Endothelial cell of umbilical vein (primary cell): ENCODE results near the gene UBD. TPM values are rescaled to one million over a fixed set of nuclear protein-coding genes. Genes with fewer than 3 reads are reported as not detected.

Source experiments
- BruUV-seq: library from RNA; stranded (reverse); fragments of 400-500 nt; replicated peaks from 2 replicates; lab custom pipeline; 2021; lab: Mats Ljungman, UMichigan
- CTCF ChIA-PET: fragments of 300-600, 350-600 bp; sonication (Branson Sonifier 250); formaldehyde crosslinking; loops from one replicate; lab custom pipeline; 2021; ENCODE audit warnings: antibody characterized with exemption, inconsistent platforms; lab: Charles Lee
- POLR2A ChIA-PET: fragments of 300-600, 350-600 bp; sonication (Branson Sonifier 250); formaldehyde crosslinking; loops from one replicate; lab custom pipeline; 2021; ENCODE audit warnings: antibody characterized with exemption, inconsistent platforms; lab: Charles Lee
- DNase-seq: peaks from one replicate; pipeline ENCODE4 v3.0.0-alpha.2; 2011; ENCODE audit warnings: low read depth, low spot score
- FAIRE-seq: peaks from 2 replicates; lab custom pipeline; 2011; peaks lifted over from hg19 to GRCh38; lab: Jason Lieb, UNC
- H2AFZ ChIP-seq: 2 replicates; pipeline ENCODE4 v1.6.0; 2012; ENCODE audit warnings: low read depth, low read length, control low read depth, inconsistent platforms
- H3K27ac ChIP-seq: 2 replicates; pipeline ENCODE4 v1.5.1; 2011; ENCODE audit warnings: low read depth, mild to moderate bottlenecking, control low read depth, low read length, moderate library complexity; ENCODE audit not compliant: insufficient read depth
- H3K27me3 ChIP-seq, 2 experiments: 2 replicates each; pipeline versions ENCODE4 v1.6.0 to v1.6.1; 2011; ENCODE audit warnings: low read length in 2 of 2, mixed read lengths in 1 of 2; ENCODE audit not compliant: control insufficient read depth in 2 of 2, insufficient read depth in 2 of 2
- H3K36me3 ChIP-seq, 2 experiments: 2 replicates in 1 of 2; 3 replicates in 1 of 2; pipeline ENCODE4 v1.5.1; 2011; ENCODE audit warnings: low read length in 2 of 2, mild to moderate bottlenecking in 1 of 2, moderate library complexity in 1 of 2; ENCODE audit not compliant: control insufficient read depth in 2 of 2, insufficient read depth in 2 of 2; ENCODE audit errors: extremely low read depth in 1 of 2
- H3K4me1 ChIP-seq: 3 replicates; pipeline ENCODE4 v1.5.1; 2011; ENCODE audit warnings: mild to moderate bottlenecking, low read length; ENCODE audit not compliant: control insufficient read depth, insufficient read depth; ENCODE audit errors: extremely low read depth
- H3K4me2 ChIP-seq: 2 replicates; pipeline ENCODE4 v1.6.1; 2011; ENCODE audit warnings: low read length, control low read depth, mixed read lengths; ENCODE audit not compliant: insufficient read depth
- H3K4me3 ChIP-seq, 3 experiments: fragments of 200-600 bp in 1 of 3; sonication (generic), shearing (Covaris generic) in 1 of 3; replicated peaks in 1 of 3; 2 replicates each; pipeline ENCODE4 v1.5.1; 2011 to 2016; ENCODE audit warnings: control low read depth in 3 of 3, low read length in 3 of 3, mild to moderate bottlenecking in 2 of 3, inconsistent platforms in 1 of 3, low read depth in 1 of 3, moderate library complexity in 1 of 3; ENCODE audit not compliant: insufficient read depth in 1 of 3
- H3K79me2 ChIP-seq: 2 replicates; pipeline ENCODE4 v1.6.0; 2012; ENCODE audit warnings: low read length, inconsistent platforms; ENCODE audit not compliant: control insufficient read depth, insufficient read depth
- H3K9ac ChIP-seq: replicated peaks from 2 replicates; pipeline ENCODE3; 2011; ENCODE audit warnings: low read length, control low read depth; ENCODE audit not compliant: insufficient read depth; ENCODE audit errors: extremely low read depth
- H3K9me1 ChIP-seq: replicated peaks from 3 replicates; pipeline ENCODE4 v1.6.0; 2011; ENCODE audit warnings: mild to moderate bottlenecking, low read length; ENCODE audit not compliant: control insufficient read depth, insufficient read depth; ENCODE audit errors: extremely low read depth
- H3K9me3 ChIP-seq: replicated peaks from 2 replicates; pipeline ENCODE4 v1.5.1; 2012; ENCODE audit warnings: low read length, inconsistent platforms; ENCODE audit not compliant: control insufficient read depth, insufficient read depth
- H4K20me1 ChIP-seq: replicated peaks from 2 replicates; pipeline ENCODE3; 2011; ENCODE audit warnings: mild to moderate bottlenecking, low read length; ENCODE audit not compliant: control insufficient read depth, insufficient read depth; ENCODE audit errors: extremely low read depth
- EZH2 ChIP-seq: IDR thresholded peaks from 2 replicates; pipeline ENCODE4 v1.6.1; 2012; ENCODE audit warnings: borderline replicate concordance, low read depth, mild to moderate bottlenecking, moderate library complexity, low read length, inconsistent platforms; ENCODE audit not compliant: severe bottlenecking
- FOS ChIP-seq: IDR thresholded peaks from 2 replicates; pipeline ENCODE4 v1.6.1; 2011; ENCODE audit warnings: mild to moderate bottlenecking, low read length, moderate library complexity, borderline replicate concordance; ENCODE audit not compliant: insufficient read depth
- GATA2 ChIP-seq: IDR thresholded peaks from 2 replicates; pipeline ENCODE4 v1.7.0; 2011; ENCODE audit warnings: low read depth, mild to moderate bottlenecking, moderate library complexity, mixed read lengths, low read length; ENCODE audit not compliant: insufficient read length, insufficient read depth
- JUN ChIP-seq: IDR thresholded peaks from 2 replicates; pipeline ENCODE4 v1.6.1; 2011; ENCODE audit warnings: borderline replicate concordance, low read depth; ENCODE audit not compliant: insufficient read length, insufficient read depth
- MYC ChIP-seq: IDR thresholded peaks from one replicate; pipeline ENCODE4 v1.6.1; 2011; ENCODE audit warnings: mild to moderate bottlenecking, low read depth, low read length
- POLR2A ChIP-seq: IDR thresholded peaks from 2 replicates; pipeline ENCODE4 v1.6.1; 2012; ENCODE audit warnings: low read depth, mild to moderate bottlenecking, control low read depth, low read length
- POLR2AphosphoS5 ChIP-seq: IDR thresholded peaks from 2 replicates; pipeline ENCODE4 v1.6.1; 2012; ENCODE audit warnings: low read depth, mild to moderate bottlenecking, control low read depth, low read length, moderate library complexity; ENCODE audit not compliant: insufficient read depth
- dilution Hi-C: fragments of 300-500 bp; cut with MboI; formaldehyde crosslinking; loops from one replicate; pipeline ENCODE4 v1.15.0; 2019; ENCODE audit warnings: low sequenced_read_pairs; ENCODE audit not compliant: extremely low pct_ligation_motif_present
- intact Hi-C: fragments of 100-400 bp; cut with micrococcal nuclease; formaldehyde crosslinking; loops from one replicate; pipeline ENCODE4 v1.10.0; 2022
- polyA plus RNA-seq, 4 experiments: library from polyadenylated mRNA; depleted of rRNA in 3 of 4; stranded (reverse) in 3 of 4; unstranded in 1 of 4; fragments of >200 nt; gene quantifications; 2 replicates each; pipeline versions ENCODE4 v1.2.1 to v1.2.3, GENCODE V29; 2011 to 2012; ENCODE audit warnings: missing spikeins in 1 of 4
- total RNA-seq: library from RNA; stranded (reverse); gene quantifications from 2 replicates; pipeline ENCODE4 v1.2.3, GENCODE V29; 2021
- TF ChIP-seq, protein P1 (sequence below), 2 donors: IDR thresholded peaks; 1 replicate in 1 of 2; 2 replicates in 1 of 2; pipeline ENCODE4 v1.5.1; 2011; ENCODE audit warnings: low read length in 2 of 2, mild to moderate bottlenecking in 2 of 2, moderate library complexity in 2 of 2, control low read depth in 1 of 2, inconsistent platforms in 1 of 2, low read depth in 1 of 2; ENCODE audit not compliant: insufficient read depth in 1 of 2; ENCODE audit errors: extremely low read depth in 1 of 2
- TF ChIP-seq, protein P2 (sequence below): IDR thresholded peaks from 2 replicates; pipeline ENCODE4 v1.6.1; 2011; ENCODE audit not compliant: insufficient read depth, insufficient read length

UBD gene
- total and polyA plus RNA-seq, 2 donors (not counting 3 experiments of a cell fraction or from before 2014, with no cell fraction given), result 0.10 to 0.31 TPM

- no peaks in the 10 kb centered on the region for H3K27me3 ChIP-seq
- POLR2A ChIA-PET, result no interaction called here
- DNase-seq, result no peak
- no peaks in the 10 kb centered on the region for H4K20me1 ChIP-seq
- no peak overlapping the region for H3K27ac ChIP-seq
- H3K4me1 ChIP-seq, result no peaks in the 10 kb centered on the region
- no peak overlapping the region for H3K4me3 ChIP-seq
- no peaks in the 10 kb centered on the region for H3K36me3 ChIP-seq
- no peaks in the 10 kb centered on the region for H3K9me3 ChIP-seq
- intact Hi-C loops (no loop called here), dilution Hi-C loops (no loop called here)
- TF ChIP-seq EZH2, result no peak
- TF ChIP-seq GATA2, result no peak
- no peak for TF ChIP-seq MYC
- TF ChIP-seq POLR2A, result no peak
- TF ChIP-seq, protein P1, sequence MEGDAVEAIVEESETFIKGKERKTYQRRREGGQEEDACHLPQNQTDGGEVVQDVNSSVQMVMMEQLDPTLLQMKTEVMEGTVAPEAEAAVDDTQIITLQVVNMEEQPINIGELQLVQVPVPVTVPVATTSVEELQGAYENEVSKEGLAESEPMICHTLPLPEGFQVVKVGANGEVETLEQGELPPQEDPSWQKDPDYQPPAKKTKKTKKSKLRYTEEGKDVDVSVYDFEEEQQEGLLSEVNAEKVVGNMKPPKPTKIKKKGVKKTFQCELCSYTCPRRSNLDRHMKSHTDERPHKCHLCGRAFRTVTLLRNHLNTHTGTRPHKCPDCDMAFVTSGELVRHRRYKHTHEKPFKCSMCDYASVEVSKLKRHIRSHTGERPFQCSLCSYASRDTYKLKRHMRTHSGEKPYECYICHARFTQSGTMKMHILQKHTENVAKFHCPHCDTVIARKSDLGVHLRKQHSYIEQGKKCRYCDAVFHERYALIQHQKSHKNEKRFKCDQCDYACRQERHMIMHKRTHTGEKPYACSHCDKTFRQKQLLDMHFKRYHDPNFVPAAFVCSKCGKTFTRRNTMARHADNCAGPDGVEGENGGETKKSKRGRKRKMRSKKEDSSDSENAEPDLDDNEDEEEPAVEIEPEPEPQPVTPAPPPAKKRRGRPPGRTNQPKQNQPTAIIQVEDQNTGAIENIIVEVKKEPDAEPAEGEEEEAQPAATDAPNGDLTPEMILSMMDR (IDR thresholded peaks at IDR 0.05; ENCODE audit: extremely low read depth in 1 of 2, insufficient read depth in 1 of 2, low read depth in 1 of 2, low read length in 2 of 2), result no peak
- no peak for TF ChIP-seq FOS
- TF ChIP-seq POLR2AphosphoS5, result no peak
- TF ChIP-seq JUN, result no peak
- TF ChIP-seq, protein P2, sequence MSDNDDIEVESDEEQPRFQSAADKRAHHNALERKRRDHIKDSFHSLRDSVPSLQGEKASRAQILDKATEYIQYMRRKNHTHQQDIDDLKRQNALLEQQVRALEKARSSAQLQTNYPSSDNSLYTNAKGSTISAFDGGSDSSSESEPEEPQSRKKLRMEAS, result no peak
- H2AFZ ChIP-seq, result no peak overlapping the region
- CTCF ChIA-PET, result interaction anchor here (1.0 kb wide), 1 partner anchor 18 kb away, joined by 3 read pairs; a partner anchor contains a TSS
- no peak for FAIRE-seq
- no peaks in the 10 kb centered on the region for H3K79me2 ChIP-seq
- BruUV-seq, result no TSS peak
- H3K4me2 ChIP-seq, result no peak overlapping the region
- H3K9ac ChIP-seq, result no peak overlapping the region
- H3K9me1 ChIP-seq, result no peaks in the 10 kb centered on the region
Observed at GRCh38 chr6:29531668-29532067, 27.9 kb downstream of the UBD start.
